ENCODE results near the gene VASP.

Gene VASP

DNA sequence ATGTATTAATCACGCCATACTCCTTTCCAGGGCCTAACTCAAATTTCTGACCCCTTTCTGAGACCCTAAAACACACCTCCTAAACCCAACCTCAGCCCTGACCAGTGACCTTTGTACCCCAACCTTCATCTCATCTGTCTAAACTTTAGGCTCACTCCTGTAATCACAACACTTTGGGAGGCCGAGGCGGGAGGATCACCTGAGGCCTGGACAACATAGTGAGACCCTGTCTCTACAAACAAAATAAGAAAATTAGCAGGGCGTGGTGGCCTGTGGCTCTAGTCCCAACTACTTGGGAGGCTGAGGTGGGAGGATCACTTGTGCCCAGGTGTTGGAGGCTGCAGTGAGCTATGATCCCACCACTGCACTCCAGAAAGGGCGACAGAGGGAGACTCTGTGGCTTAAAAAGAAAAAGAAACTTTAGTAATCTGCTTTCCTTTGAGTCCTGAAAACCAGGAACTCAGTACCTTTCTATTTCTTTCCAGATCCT, 15.1 kb upstream of the VASP start:
- no peak for DNase-seq (ENCODE audit: low read depth, low spot score)
- H3K4me3 ChIP-seq (ENCODE audit: low read depth, low read length): no peak overlapping the region
- TF ChIP-seq, protein P1, sequence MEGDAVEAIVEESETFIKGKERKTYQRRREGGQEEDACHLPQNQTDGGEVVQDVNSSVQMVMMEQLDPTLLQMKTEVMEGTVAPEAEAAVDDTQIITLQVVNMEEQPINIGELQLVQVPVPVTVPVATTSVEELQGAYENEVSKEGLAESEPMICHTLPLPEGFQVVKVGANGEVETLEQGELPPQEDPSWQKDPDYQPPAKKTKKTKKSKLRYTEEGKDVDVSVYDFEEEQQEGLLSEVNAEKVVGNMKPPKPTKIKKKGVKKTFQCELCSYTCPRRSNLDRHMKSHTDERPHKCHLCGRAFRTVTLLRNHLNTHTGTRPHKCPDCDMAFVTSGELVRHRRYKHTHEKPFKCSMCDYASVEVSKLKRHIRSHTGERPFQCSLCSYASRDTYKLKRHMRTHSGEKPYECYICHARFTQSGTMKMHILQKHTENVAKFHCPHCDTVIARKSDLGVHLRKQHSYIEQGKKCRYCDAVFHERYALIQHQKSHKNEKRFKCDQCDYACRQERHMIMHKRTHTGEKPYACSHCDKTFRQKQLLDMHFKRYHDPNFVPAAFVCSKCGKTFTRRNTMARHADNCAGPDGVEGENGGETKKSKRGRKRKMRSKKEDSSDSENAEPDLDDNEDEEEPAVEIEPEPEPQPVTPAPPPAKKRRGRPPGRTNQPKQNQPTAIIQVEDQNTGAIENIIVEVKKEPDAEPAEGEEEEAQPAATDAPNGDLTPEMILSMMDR (IDR thresholded peaks at IDR 0.05; ENCODE audit: insufficient read depth, low read length, missing control alignments): no peak
- CTCF ChIA-PET: interaction anchor here (0.6 to 8.8 kb wide), 6 partner anchors 13 to 520 kb away, joined by 3 to 68 read pairs (median 6); no protein-coding TSS in a partner anchor
- POLR2A ChIA-PET: no interaction called here

DNA sequence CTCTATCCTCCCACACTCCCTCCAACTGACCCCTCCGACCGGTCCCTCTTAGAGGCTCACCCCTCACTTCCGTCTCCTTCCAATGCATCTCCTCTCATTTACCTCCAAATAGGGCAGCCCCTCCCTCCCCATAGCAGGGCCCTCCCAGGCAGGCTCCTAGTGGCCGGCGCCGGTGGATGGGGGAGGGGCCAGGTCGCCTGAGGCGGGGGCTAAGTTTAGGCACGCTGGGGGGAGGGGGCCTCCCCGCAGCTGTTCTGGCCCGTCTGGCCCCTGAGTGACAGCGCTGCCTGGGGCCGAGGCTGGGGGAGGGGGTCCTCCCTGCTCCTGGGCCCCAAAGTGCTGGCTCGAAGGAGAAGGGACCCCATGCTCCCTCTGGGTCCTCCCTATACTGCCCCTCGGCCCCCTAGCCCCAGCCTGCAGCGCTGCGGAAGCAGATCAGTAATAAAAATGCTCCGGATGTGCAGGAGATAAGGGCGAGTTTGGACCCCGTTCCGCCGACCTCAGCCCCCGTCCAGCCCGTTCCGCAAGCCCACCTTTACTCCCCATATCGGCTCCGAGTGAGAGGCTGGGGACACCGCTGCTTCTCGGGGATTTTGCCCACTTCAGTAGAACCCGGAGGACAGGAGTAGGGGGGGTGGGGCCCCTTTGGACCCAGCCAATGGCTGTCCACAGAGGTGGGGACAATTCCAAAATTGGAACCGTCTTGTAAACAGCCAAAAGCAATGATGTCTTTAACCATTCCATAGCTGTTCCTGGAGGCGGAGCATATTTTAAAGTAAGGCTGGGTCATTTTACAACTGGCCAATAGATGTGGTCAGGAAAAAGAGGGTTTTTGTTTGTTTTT, 14.4 kb upstream of the VASP start:
- peak overlapping the region; percentile 56 for H3K4me3 ChIP-seq (ENCODE audit: low read depth, low read length)
- POLR2A ChIA-PET: no interaction called here
- CTCF ChIA-PET: interaction anchor here (0.6 to 8.8 kb wide), 10 partner anchors 8 to 520 kb away, joined by 3 to 68 read pairs (median 6); no protein-coding TSS in a partner anchor
- TF ChIP-seq, protein P1 (IDR thresholded peaks at IDR 0.05; ENCODE audit: insufficient read depth, low read length, missing control alignments): no peak
- no peak for DNase-seq (ENCODE audit: low read depth, low spot score)

DNA sequence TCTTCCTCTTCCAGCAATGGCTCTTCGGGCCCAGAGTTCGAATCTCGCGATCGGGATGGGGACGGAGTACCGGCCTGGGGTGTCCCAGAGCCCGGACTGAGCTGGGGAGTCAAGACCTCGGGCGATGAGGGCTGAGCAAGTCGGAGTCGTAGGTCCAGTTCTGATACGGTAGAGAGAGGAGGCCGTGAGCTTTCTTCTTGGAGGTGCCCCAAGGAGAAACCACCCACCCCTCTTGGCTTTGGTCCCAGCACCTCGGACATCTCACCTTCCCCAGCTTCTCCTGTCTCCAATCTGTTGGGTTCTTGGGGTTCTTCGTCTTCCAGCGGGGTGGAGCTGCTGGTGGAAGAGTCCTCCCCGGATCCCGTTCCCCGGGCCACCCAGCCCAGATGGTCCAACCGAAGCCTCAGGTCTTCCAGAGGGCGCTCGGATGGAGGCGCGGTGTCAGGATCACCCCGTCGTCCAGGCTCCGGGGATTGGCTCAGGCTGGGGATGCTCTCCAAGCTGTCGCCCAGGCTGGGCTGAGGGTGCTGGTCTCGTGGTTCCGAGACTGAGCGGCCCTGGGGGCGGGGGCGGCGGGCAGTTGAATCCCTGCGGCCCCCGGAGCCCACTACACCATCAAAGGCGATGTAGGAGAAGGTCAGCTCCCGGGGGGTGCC, 12.9 kb upstream of the VASP start:
- no peak for DNase-seq (ENCODE audit: low read depth, low spot score)
- CTCF ChIA-PET: interaction anchor here (0.9 to 8.8 kb wide), 19 partner anchors 9 to 199 kb away, joined by 3 to 99 read pairs (median 4); no protein-coding TSS in a partner anchor
- TF ChIP-seq, protein P1 (IDR thresholded peaks at IDR 0.05; ENCODE audit: insufficient read depth, low read length, missing control alignments): no peak
- POLR2A ChIA-PET: no interaction called here
- no peak overlapping the region for H3K4me3 ChIP-seq (ENCODE audit: low read depth, low read length)

DNA sequence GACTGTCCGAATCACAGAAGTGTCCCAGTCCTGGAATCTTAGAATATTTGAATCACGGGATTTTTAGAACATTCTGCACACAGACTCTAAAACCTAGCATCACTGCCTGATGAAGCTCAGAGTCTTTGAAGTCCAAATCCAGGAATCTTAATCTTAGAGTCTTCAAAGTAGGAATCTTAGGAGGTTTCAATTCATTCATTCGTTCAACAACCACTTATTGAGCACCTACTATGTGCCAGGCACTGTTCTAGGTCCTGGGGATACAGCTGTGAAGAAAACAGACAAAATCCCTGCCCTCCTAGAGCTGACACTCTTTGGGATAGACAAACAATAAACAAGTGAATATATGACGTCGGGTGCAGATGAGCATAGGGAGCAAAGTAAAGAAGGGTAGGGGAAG, 12.1 kb upstream of the VASP start:
- ChIA-PET POLR2A (no interaction called here), CTCF (interaction anchor here (0.6 to 8.8 kb wide), 20 partner anchors 10 to 198 kb away, joined by 3 to 99 read pairs (median 4); no protein-coding TSS in a partner anchor)
- no peak for DNase-seq (ENCODE audit: low read depth, low spot score)

DNA sequence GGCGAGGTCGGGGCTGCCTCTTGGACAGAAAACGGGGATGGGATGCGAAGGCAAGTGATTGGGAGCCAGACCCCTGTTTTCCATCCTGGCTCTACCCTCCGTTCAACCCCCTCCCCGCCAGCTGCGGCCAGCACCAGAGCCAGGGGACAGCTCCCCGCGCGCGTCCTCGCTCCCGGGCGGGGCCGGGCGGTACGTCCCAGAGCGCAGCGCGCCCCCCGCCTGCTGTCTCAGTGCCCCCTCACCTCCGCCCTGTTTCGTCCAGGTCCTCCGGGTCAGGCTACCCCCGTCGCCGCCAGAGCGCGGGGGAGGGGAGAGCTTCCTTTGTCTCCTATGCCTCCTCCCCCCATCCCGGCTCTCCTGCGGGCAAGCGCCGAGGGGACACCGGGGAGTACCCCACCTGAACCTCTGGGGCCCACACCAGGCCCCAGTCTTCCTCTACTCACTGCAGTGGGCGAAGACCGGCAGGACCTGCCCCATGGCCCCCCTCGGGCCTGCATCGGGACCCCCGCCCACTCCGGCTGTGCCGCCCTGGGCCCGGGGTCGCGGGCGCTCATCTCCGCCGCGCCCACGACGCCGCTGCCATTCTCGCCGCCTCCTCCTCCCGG, 10.8 kb upstream of the VASP start:
- ChIA-PET POLR2A (interaction anchor here (1.0 kb wide), 1 partner anchor 12 kb away, joined by 5 read pairs; no protein-coding TSS in a partner anchor), CTCF (interaction anchor here (0.9 to 8.8 kb wide), 9 partner anchors 9 to 145 kb away, joined by 3 to 99 read pairs (median 24); no protein-coding TSS in a partner anchor)
- peak overlapping the region; percentile 69 for H3K4me3 ChIP-seq (ENCODE audit: low read depth, low read length)
- no peak for DNase-seq (ENCODE audit: low read depth, low spot score)
- TF ChIP-seq, protein P1 (IDR thresholded peaks at IDR 0.05; ENCODE audit: insufficient read depth, low read length, missing control alignments): no peak

More for the DNA sequence above, 12.1 kb upstream of the VASP start:
- TF ChIP-seq, protein P1 (IDR thresholded peaks at IDR 0.05; ENCODE audit: insufficient read depth, low read length, missing control alignments): no peak
- no peak overlapping the region for H3K4me3 ChIP-seq (ENCODE audit: low read depth, low read length)

Measured in AG04449 (cell line).